NOMO-1 treated with dmso at 0.1 percent for 144 hours (cell line): Measurements from ENCODE around the gene PADI1.
A peak's percentile ranks its signal among the peaks of the same experiment; 100 is the strongest.

Source experiments
- DNase-seq: peaks from one replicate; lab custom pipeline; 2025; ENCODE audit not compliant: unreplicated experiment; lab: John Stamatoyannopoulos, UW

Gene PADI1

GRCh38 chr1:17214876-17215544 lies 10.1 kb downstream of the PADI1 start:
- no peak for DNase-seq

- DNase-seq: no peak
Measured at GRCh38 chr1:17215545-17215890, 10.6 kb downstream of the PADI1 start.

- DNase-seq: no peak
Measured at GRCh38 chr1:17216078-17216477, 11.2 kb downstream of the PADI1 start.

- DNase-seq: no peak
Measured at GRCh38 chr1:17217607-17218006, 12.7 kb downstream of the PADI1 start.

- DNase-seq: no peak
Measured at GRCh38 chr1:17218939-17219338, 14.0 kb downstream of the PADI1 start.

- DNase-seq: no peak
Measured at GRCh38 chr1:17220287-17220686, 15.4 kb downstream of the PADI1 start.

- DNase-seq: no peak
Measured at GRCh38 chr1:17222557-17222956, 17.6 kb downstream of the PADI1 start.

GRCh38 chr1:17224434-17224833 lies 19.5 kb downstream of the PADI1 start:
- DNase-seq: no peak

- no peak for DNase-seq
Measured at GRCh38 chr1:17225140-17225539, 20.2 kb downstream of the PADI1 start.

- no peak for DNase-seq
Measured at GRCh38 chr1:17227358-17227915, 22.5 kb downstream of the PADI1 start.

GRCh38 chr1:17228619-17229018 lies 23.7 kb downstream of the PADI1 start:
- DNase-seq: no peak

- no peak for DNase-seq
Measured at GRCh38 chr1:17229379-17229778, 24.5 kb downstream of the PADI1 start.

GRCh38 chr1:17230106-17230505 lies 25.2 kb downstream of the PADI1 start:
- no peak for DNase-seq

- DNase-seq: no peak
Measured at GRCh38 chr1:17230671-17231310, 25.9 kb downstream of the PADI1 start.

GRCh38 chr1:17232759-17233661 lies 28.1 kb downstream of the PADI1 start:
- DNase-seq: no peak

GRCh38 chr1:17233675-17234320 lies 28.9 kb downstream of the PADI1 start:
- no peak for DNase-seq

- DNase-seq: no peak
Measured at GRCh38 chr1:17234405-17234804, 29.5 kb downstream of the PADI1 start.

- no peak for DNase-seq
Measured at GRCh38 chr1:17235135-17235885, 30.4 kb downstream of the PADI1 start.

GRCh38 chr1:17236779-17237560 lies 32.0 kb downstream of the PADI1 start:
- peak; percentile 57 for DNase-seq

- no peak for DNase-seq
Measured at GRCh38 chr1:17237561-17237903, 32.6 kb downstream of the PADI1 start.
